HUDEP-2 (cell line): Measurements from ENCODE around the gene AP5Z1.

Source experiments
- DNase-seq, 76 experiments: peaks; one replicate each; lab custom pipeline; 2025; ENCODE audit not compliant: unreplicated experiment in 76 of 76; lab: John Stamatoyannopoulos, UW

AP5Z1 gene

DNA sequence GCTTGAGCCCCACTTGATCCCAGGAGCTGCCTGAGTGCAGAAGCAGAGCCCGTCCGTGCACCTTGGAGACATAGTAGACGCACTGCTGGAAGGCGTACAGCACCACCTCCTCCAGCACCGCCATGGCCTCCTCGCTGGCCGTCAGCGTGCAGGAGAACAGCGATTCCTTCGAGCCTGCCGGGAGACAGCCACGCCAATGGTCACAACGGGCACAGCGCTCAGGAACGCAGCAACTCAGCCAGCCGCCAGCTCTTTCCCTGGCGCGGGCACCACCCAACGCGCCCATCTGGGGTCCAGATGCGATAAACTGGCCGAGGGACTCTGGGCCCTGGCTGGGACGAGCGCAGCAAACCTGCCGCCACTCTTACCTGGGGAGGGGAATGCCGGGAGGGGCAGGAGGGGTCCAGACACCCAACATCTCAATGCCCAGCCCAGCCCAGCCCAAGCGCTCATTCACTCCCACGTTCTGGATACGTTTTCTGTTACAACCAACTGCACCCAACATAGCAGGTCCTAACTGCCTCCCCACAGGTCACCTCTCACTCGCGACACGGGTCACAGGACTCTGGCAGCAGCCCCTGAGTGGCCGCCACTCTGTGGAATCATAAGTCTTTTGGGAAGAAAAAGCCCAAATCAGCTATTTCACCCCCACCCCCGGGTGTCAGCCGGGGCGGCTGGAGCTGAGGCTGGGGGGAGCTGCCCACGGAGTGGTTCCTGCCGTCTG lies 41.9 kb downstream of the AP5Z1 start:
- DNase-seq: no peak

DNA sequence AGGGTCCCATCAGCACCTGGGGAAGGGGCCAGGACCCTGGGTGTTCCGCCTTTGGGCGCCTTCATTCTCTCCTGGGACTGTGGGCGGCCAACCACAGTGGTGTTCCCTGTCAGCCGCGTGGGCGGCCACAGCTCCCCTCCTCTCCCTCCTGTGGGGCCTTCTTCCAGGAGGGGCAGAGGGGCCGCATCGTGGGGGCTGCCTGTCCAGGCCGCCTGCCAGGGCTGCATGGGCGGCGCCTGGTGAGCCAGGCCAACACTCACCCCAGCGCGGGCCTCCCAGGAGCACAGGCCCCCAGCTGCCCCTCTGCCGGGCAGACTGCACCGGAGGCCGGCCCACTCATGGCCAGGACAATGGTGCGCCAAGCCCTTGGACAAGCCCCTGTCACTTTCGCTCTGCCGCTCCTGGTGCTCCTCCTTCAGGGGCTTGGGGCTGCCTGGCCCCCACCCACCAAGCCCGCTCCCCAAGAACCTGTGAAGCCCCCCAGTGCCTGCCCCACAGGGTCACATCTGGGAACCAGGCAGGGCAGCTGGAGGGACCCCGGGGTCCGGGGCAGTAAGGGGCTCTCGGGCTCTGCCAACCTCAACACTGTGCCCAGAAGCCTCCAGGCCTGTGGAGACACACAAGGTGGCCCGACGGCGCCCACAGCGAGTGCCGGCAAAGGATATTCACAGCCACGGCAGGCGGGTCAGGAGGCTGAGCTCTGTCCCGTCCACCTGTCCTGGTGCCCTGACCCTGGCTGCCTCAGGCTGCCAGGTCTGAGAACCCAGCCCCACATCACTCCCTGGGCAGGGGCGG lies 42.8 kb downstream of the AP5Z1 start:
- no peak for DNase-seq

- no peak for DNase-seq
Measured at GRCh38 chr7:4819560-4820404, 44.4 kb downstream of the AP5Z1 start.

GRCh38 chr7:4820405-4820966 lies 45.1 kb downstream of the AP5Z1 start:
- DNase-seq: no peak

DNA sequence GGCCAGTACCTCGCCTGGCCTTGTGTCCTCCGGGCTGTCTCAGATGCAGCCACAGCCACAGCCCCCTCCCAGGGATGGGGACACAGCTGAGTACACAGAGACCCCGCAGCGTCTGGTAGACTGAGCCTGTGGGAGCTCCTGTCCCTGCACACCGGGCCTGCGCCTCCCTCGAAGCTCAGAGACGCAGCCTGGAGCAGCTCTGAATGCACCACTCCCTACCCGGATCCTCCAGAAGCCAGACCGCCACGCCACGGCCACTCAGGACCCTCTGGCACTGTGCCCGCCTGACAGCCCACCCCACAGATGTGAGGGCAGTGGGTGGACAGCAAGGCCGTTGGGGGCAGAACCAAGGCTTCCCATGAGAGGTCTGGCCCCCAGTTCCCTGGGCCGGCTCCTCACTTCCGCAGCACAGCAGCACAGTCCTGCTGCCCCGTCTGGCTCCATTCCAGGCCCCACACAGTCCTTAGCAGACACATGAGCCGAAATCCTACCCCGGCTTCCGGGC lies 45.6 kb downstream of the AP5Z1 start:
- DNase-seq: no peak

- DNase-seq: no peak
Measured at GRCh38 chr7:4822677-4823076, 47.3 kb downstream of the AP5Z1 start.

- DNase-seq: no peak
Measured at GRCh38 chr7:4823441-4824119, 48.2 kb downstream of the AP5Z1 start.

DNA sequence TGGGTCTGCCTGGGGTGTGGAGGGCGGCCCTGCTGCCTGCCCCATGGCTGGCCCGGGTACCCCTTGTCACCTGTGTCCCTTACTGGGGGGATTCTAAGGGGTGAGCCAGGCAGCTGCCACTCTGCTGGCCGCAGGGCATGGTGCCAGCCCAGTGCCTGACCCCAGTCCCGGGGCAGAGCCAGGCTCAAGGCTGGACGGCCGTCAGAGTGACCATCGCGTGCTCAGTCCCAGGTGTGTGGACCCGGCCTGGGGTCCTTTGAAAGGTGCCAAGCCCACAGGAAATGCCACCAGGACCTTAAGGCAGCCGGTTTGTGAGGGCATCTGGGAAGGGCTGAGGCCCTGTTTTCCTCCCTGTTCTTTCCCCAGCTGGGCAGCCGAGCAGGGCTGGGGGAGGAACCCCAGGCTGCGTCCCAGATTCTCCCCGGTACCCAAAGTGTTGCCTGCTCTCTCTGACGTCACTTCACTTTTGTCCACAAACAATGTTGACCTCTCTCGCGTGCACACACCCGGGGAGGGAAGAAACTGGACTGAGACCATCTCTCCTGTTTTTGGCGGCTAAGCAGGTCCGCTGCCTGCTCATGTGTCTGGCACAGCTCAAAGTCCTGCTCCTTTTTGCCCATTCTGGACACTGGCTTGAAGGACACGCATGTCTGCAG lies 48.8 kb downstream of the AP5Z1 start:
- no peak for DNase-seq

GRCh38 chr7:4825081-4825480 lies 49.7 kb downstream of the AP5Z1 start:
- DNase-seq: no peak

DNA sequence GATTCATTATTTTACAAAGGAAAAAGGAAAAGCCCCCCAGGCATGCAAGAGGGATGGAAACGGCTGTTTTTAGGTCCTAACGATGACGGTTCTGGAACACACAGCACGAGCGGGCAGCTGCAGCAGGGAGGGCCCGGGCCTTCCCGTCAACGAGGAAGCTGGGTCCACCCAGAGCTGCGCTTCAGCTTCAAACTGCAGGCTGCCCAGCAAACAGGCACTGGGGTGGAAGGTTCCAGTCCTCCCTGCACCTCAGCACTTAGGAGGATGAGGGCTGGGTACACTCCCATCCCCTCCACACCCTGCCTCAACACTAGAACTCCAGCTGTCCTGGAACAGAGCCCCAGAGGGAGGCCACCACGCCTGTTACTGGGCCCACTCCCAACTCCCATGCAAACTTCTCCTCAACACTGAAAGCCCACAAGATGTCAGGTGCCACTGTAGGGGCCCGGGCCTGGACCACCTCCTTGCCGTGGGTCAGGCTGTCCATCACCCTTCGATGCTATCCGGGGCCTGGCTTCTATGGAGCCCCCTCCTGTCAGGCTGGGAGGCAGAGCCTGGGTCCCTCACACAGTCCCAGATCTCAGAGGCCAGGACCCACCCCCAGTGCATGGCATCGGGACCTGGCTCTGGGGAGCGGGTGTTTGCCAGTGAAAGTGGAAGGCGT lies 53.4 kb downstream of the AP5Z1 start:
- no peak for DNase-seq

DNA sequence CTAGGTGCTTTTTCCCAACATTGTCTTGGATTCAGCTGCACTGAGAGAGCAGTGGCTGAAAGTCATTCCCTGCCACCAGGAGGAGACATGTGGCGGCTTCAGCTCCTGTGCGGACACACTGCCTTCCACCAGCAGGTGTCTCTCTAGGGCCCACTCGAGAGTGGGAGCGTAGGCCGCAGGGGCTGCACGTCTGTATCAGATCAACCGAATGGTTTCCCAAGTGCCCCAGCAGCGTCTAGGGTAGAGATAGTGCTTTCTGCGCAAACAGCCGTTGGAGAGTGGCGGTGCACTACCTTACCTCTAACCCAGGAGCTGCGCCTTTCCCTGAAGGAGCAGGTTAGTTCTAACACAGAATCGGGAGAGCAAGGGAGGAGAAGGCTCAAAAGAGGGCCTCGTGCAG lies 54.8 kb downstream of the AP5Z1 start:
- peak in 71 of 76 experiments; percentile 7 to 83 (median 56) for DNase-seq

GRCh38 chr7:4831723-4832495 lies 56.5 kb downstream of the AP5Z1 start:
- DNase-seq: no peak

- no peak for DNase-seq
Measured at GRCh38 chr7:4832711-4833110, 57.3 kb downstream of the AP5Z1 start.

- DNase-seq: no peak
Measured at GRCh38 chr7:4833176-4833575, 57.8 kb downstream of the AP5Z1 start.

GRCh38 chr7:4833691-4834600 lies 58.5 kb downstream of the AP5Z1 start:
- no peak for DNase-seq

DNA sequence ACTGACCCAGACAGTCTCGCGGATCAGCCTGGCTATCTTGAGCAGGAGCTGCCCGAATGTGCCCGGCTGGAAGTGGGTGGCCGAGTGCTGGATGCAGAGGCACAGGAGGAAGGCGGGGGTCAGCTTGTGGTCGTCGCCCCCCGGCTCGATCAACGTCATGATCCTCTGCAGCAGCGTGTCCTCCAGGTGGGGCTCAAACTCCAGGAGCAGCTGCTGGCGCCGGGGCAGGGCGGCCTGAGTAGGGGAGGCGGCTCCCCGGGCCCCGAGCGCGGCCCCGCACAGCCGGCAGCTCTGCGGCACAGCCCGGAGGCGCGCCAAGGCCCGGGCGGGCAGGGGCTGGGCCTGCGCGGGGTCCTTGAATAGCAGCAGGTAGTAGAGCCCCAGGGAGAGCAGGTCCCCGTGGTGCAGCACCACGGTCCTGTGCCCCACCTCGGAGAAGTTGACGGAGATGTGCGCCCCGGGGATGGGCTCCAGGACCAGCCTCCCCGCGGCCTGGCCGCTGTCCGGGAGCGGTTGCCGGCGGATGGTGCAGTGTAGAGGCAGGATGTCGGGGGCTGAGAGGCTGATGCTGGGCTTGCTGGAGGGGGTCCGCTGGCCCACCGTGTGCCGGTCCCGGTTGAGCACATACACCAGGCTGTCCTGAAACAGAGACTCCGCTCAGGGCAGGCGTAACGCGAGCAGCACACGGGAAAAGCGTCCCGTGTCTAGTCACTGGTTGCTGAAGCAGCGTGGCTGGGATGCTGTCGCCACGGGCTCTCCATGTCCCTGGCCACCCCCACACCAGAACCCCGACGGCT lies 59.4 kb downstream of the AP5Z1 start:
- DNase-seq: no peak
